C1 segment of cervical spinal cord (tissue), 14 donors: ENCODE results near the gene RETREG2.

Experiments
- DNase-seq, 14 donors: peaks; one replicate each; lab custom pipeline; 2025; lab: John Stamatoyannopoulos, UW

Gene RETREG2

DNA sequence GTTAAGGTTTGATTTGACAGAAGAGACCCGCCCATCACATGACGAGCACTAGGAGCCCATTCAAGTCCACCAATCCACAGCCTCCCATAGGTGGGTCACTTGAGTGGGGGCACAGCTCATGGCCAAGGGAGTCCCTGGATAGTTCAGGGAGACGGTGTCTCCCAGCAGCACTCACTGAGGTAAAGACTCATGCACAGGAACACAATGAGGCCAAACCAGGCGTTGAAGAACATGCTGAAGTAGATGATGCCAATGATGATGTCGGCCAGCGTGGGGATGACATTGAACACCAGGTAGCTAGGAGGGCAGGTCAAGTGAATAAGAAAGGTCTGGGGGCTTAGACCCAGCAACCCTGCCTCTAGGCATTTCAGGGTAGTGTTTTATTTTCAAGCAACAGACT, 36.7 kb downstream of the RETREG2 start:
- DNase-seq: no peak

DNA sequence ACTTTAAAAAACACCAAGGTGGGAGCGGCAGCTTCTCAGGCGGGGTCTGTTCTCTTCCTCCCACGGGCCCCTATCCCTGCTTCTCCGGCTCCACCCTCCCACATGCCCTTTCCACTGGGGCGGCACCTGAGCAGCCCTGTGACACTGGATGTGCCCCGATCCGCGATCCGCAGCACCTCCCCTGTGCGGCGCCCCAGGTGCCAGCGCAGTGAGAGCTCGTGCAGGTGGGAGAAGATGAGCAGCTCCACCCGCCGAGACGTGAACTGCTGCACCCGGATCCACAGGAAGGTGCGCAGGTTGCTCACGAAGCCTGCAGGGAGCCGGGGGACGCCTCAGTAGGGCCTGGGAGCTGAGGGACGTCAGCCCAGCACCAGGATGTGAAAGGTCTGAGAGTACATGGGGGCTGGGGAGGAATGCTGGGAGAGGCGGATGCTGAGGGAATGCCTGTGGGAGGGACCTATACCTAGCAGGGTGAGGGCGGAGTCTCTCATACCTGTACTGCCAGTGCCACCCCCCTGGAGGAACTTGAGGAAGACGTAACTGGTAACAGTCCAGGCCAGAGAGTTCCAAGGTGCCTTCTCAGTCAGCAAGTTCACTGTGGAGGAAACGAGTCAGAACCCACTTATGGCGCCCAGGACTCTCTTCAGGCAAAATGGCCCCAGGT, 37.9 kb downstream of the RETREG2 start:
- DNase-seq: no peak

DNA sequence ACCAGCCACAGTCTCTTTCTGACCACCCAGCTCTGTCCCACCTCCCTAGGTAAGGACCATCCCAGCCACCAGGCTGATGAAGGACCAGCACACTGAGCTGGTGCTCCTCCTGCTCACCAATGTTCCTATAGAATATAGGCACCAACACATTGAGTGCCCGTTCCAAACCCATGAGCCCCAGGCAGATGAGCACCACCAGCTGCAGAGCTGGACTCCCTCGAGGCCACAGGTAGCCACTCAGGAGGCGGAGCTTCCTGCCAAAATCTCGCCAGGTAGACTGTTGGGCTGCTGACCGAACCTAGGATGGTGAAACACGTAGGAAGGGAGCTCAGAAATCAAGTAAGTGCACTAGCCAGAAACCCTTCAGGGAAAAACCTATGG, 38.5 kb downstream of the RETREG2 start:
- DNase-seq: no peak

DNA sequence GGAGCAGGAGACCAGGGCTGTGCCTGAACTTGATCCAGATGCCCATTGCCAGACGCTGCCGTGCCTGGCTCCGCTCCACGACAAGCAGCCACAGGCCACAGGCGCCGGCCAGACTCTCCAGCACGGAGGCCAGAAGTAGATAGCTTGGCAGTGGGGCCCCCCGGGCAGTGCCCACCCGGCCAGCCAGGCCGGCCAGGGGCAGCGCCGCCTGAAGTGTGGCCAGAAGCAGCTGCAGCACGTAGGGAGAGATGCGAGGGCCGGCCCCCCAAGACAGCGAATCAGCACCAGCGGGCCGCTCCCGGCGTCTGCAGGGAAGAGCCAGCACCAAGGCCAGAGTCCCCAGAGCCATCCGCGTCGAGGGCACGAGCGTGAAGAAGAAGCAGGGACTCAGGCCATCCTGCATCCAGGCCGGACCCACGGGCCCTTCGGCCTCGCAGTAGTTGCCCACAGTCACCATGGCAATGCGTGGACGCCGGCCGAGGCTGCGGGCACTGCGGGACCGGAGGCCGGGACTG, 40.2 kb downstream of the RETREG2 start:
- DNase-seq: peak in 13 of 14 donors; percentile 35 to 89 (median 76)

DNA sequence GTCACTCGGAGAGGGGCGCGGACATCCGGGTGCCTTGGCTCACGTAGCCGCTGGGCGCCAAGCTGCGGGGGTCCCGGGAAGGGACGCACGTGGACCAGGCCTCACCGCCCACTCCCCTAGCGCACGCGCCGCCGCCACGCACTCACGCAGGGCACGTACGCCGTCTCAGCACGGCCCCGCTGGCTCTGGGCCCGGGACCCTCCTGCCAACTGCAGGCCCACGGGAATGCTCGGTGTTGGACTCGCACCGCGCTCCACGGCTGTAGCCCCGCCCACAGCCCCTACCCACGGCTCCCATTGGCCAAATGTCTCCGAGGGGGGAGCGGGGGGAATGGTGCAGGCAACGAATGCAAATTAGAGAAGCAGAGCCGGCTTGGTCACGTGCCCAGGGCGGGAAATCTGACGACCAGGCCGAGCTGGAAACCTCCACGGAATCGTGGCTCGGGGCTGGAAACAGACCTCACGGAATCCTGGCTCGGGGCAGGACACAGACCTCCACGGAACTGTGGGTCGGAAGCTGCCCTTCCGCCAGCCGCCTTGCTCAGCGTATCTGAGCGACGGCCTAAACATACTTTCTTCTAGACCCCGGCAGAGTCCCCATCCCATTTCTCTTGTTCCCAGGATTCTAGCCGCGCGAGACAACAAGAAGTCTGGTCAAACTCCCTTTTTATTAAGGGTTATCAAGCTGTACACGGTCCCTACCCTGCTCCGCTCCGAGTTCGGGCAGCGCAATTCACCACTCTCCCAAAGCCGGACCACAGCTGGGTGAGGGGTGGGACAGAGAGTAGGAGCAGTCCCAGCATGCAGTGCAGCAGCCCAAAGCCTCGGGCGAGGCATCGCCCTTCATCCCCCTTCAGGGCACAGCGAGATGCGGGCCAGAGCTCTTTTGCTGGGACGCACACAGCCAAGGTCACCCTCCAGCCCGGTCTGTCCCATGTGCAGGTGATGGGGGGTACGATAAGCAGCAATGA, 40.9 kb downstream of the RETREG2 start, which contains the start of gene ABCB6:
ABCB6 (minus strand) TSS at position 227 of the 970 bp plus-strand sequence. CDS start 285 bp downstream, outside the sequence.
- peak; percentile 44 to 95 (median 91) for DNase-seq

DNA sequence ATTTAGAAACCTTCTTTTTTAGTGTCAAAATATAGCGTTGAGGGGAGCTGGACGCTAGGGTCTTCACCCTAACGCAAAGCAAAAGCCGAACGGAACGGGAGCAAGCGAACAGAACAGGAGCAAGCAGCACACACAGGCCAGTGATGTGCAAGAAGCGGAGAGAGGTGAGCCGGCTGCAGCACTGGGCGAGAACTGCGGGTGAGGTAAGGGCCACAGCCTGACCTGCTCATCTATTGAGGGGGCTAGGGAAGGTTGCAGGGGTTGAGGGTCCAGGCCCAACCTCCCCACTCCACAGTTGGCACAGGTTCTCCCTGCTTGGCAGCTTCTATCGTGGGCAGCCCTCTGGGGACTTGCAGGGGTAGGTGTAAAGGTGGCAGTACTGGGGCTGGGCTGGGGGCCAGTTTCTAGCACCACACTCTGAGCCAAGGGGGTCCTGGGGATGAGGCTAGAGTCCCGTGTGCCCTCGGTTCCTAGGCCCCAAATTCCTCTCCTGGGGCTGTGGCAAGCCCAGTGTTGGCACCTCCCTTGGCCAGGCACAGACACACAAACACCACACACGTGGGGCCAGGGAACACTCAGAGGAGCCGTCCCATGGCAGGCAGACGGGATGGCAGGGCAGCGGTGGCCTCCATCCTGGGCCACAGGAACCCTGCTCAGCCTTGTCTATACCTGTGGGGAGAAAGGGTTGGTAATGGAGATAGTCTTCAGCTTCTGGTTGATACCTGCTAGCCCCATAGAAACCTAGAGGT, 41.9 kb downstream of the RETREG2 start:
- no peak for DNase-seq

DNA sequence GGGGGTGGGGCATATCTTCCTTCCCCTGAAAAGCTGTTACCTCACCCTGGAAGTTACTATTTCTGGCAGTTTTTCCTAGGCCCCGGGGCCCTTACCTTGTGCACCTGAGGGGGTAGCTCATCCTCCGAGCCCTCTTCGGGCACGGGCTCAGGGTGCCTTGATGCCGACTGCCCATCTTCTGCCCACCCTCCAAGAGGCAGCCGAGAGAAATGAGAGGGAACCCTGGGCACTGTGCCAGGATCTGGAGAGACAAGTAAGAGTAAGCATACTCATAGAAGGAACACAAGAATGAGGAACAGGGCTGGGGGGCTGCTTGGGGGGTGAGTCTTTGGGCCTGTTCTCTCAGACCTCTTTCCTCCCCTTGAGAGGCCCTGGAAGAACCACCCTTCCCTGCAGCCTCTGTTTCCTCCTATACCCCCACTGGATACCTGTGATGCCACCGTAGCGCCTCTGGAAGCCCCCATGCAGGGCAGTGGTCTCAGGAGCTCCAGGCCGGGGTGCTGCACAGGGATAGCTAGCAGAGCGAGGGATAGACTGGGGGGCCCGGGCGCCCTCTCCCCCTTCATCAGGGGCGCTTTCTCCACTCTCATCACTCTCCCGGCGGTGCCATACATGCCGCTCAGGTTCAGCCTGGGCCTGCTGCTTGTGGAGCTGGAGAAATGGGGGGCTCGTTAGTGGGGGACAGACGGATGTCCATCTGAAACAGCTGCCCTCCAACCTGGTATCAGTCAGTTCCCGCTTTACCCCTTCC, 42.8 kb downstream of the RETREG2 start:
- DNase-seq: no peak

DNA sequence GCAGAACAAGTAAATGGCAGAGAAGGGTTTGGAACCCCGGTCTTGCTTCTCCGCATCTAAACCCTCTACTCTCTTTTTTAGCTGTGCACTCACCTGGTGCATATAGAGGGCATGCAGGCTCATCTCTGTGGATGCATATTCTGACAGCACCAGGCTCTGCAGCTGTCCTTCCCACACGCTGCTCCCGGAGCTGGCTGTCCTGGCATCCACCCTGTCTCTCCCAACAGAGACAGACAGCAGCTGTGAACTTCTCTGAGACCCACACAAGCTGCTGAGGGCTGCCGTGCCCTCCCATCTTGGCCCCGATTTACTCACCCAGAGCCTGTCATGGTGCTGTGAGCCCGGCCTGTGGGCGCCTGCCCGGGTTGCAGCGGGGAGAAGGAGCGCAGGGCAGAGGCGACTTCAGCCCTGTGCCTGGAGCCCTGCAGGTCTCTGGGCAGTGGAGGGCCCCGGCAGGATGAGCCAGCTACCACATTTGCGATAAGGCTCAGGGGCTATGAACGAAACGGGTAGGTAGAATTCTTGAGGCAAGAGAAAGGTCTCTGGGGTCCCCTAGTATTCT, 44.0 kb downstream of the RETREG2 start:
- DNase-seq: no peak

DNA sequence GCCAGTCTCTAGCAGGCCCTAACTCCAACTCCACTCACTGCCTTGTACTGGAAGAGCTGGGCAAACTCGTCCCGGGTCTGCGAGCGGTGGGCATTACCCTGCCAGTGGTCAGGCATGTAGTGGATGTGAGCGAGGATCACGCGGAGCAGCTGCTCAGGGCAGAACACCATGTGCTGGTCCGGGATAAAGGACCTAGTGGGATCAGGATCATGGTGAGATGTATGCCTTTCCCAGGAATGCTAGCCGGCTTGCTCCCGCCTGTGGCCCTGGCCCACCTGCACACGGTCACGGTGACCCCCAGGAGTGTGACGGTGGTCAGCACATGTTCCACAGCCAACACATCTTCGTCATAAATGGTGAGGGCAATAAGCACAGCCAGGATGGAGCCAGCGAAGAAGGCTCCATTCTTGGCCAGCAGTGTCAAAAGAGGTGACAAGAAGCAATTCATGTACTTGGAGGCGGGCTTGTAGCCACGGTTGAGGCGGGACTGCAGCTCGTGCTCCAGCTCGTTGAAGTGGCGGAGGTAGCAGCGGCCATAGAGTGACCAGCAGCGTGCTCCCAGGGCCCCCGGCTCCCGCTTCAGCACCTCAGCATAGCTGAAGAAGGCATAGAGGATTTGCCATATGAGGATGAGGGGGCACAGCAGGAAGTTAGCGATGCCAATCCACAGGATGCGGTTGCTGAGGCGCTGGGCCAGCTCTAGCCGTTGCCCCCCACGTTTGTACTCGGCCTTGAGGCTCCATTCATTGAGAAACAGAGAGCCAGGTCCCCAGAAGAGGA, 45.9 kb downstream of the RETREG2 start:
- DNase-seq: no peak

DNA sequence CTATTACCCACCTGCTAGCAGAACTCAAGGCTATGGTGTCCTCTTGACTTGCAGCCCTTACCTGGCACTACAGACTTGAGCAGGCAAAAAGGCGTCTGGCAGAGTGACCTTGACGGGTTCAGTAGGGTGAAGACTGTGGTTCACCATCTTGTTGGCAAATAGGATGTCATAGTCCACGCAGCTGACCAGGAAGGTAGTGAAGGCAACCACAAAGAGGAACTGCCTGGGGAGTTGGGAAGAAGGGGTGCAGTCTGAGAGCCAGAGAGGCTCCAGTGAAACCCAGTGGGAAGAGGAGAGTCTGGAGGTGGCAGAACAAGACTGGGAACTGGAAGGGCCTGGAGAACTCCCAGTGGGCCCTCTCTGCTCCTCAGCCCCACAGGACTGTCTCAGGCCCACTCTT, 47.3 kb downstream of the RETREG2 start:
- DNase-seq: no peak

DNA sequence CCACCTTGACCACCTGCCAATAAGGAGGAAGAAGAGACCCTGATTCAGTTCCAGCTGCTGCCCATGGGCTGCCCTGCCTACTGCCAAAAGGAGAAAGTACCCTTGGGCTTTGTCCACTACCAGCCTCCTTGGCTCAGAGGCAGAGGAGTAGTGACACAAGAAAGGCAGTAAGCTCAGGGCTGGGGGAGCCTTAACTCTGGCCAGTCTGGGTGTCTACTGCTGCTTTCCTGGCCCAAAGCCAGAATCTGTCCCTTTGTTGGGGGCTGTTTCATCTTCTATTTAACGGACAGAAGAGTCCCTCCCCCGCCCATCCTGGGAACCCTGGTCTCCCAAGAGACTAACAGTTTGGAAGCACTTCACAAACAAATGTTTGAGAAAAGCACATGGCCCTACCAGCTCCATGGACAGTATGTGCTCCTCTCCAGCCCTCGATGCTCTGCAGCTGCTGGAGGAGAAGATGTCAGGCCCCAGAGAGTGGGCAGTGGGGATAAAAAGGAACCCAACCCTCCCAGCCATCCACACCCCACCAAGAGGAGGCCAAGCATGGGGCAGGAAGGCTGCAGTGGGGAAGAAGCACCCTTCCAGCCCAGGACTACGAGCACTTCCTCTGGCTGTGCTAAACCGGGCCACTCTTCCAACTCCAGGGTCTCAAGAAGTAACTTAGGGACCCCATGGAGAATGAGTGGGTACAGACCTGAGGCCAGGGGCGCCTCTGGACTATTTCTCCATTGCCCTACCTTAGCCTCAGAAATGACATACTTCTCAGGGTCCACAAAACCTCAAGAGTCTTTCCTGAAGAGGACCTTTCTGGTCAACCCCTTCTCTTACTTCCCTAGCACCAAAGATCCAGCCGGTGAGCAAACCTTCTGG, 50.2 kb downstream of the RETREG2 start:
- DNase-seq: peak in 1 of 14 donors; percentile 8

DNA sequence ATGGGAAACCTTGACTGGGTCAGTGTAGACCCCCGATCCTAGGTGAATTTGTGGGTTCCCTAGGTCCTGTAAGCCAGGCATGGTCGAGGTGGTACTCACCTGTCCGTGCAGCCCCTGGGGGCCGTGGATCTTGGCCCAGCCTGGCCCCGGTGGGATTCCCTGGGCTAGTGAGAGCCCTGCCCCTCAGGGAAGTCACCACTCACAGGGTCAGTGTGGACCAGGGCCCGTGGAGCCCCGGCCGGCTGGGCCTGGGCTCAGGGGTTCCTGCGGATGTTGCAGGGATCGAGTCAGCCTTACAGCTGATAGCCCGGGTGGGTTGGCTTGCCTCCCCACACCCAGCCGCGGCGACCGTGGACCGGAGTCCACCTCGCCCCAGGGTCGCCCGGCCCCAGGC, 50.8 kb downstream of the RETREG2 start:
- peak in 1 of 14 donors; percentile 61 for DNase-seq

DNA sequence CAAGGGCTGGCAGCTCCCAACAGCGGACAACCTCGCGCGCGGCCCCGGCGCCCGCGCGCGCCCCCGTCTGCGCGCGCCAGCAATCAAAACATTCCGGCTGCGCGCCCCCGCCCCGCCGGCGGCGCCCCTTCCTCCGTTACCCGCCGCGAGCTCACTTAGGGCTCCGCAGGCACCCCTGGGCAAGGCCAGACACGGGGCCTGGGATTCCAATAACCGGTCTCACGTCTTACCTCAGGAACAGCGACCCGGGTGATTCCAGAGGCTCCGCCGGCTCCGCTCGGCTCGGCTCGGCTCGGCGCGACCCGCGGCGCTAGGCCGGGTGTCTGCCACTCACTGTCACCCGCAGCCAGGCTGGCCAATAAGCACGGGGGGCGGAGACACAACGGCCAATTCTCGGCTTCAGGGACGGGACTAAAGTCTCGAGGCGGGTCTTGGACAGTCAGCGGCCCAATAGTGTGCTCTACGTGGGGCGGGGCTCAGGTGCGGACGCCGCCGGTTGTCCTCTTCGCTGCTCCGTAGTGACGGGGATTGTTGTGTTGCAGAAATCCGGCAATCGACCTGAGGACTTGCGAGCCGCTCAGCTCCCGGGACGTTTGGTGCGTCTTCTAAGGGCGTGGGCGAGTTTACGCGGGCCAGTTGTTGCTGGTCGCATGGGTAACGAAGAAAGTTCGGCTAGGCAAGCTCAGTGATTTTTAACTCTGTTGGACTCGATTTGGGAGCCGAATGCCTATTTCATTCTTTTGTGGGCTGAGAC, 51.4 kb downstream of the RETREG2 start, which contains the start of the genes ANKZF1 and ATG9A:
ANKZF1 (plus strand) TSS at position 502 of the 754 bp plus-strand sequence. CDS start 452 bp downstream, outside the sequence.
ATG9A (minus strand) TSS at position 332 of the 754 bp plus-strand sequence. CDS start 1,612 bp downstream, outside the sequence.
- DNase-seq: peak; percentile 87 to 99 (median 97)

DNA sequence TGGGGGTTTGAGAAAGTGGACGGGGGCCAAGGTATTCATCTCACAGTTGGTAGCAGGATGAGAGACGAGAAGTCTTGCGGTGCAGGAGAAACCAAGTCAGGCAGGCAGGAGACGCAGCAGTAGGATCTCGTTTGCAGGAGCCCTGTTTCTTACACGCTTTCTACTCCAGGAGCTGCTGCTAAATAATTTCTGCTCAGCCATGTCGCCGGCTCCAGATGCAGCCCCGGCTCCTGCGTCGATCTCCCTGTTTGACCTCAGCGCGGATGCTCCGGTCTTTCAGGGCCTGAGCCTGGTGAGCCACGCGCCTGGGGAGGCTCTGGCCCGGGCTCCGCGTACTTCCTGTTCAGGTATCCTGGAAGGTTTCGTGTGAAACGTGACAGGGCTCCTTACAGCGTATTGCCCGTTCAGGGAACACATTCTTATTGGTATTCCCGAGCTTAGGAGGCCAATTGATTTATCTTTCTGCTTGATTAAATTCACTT, 52.0 kb downstream of the RETREG2 start:
- DNase-seq: peak in 3 of 14 donors; percentile 45 to 59 (median 47)

DNA sequence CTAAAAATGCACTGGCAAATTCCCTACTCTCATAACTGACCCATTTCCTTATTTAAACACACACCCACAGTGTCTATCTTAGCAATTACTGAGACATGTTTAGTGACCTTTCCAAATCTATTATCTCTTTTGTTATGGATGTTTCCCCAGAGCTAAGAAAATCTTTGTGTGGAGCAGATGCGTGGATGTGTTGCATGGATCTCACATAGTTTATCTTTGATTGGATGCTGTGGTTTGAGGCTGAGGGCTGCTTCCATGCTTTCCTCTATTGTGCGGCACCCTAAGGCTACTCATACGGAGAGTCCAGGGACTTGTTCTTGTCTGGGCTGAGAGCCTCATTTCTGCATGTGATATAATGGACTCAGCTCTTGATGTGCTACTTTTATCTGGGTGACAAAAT, 56.3 kb downstream of the RETREG2 start:
- no peak for DNase-seq
